ENCODE data around the gene MTFR1L.

Gene MTFR1L
- total RNA-seq: 23.5 to 28.9 (median 27.1) reads per million in 3 donors

DNA sequence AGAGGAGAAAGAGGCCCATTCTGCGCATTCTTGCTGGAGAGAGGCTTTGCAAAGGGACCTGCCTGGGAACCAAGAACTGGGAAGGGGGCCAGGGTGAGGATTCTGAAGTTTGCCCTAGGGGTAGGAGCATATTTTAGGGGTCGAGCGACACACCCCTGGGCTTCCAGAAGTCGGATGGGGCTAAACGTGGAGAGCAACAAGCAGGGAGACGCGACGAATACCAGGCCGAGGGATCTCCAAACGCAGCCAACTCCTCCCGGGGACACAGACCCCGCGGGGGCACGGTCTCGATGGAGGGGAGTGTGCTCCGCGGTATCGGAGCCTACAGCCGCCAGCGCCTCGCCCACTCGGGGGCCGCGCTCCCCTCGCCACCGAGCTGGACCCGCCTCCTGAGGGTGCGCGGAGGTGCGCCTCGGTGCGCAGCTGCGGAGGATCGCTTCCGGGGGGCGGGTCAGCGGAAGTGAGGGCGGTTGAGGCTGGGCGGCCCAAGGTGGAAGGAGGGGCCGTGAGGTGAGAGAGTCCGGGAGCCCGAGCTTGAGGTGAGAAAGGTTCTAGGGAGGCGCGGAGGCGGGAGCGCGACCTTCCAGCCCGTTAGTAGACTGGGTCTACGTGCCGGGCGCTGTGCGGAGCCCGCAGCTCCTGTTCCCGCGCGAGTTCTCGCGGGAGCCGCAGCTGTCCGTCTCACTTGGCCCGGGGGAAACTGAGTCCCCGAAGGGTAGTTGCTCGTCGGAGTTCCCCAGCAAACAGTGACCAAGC is at the start of gene MTFR1L:
TSS of gene MTFR1L (plus strand) at position 464 of the 756 bp plus-strand sequence. CDS start 3,151 bp downstream, outside the sequence.
- Histone ChIP-seq H3K27ac (ENCODE audit: insufficient read depth, low read length, poor library complexity, severe bottlenecking) (peak within 1 kb of the TSS; percentile 80), H3K4me1 (ENCODE audit: control insufficient read depth, insufficient read depth, low read length, poor library complexity, severe bottlenecking) (peaks cover 24% of the 10 kb centered on the region), H3K4me3 (ENCODE audit: insufficient read depth, low read depth, low read length, poor library complexity, severe bottlenecking) (peak within 1 kb of the TSS; percentile 78), H3K9me3 (ENCODE audit: control insufficient read depth, low read length) (no peaks in the 10 kb centered on the region), H3K27me3 (replicated peaks; ENCODE audit: control insufficient read depth, insufficient read depth, low read length, poor library complexity, severe bottlenecking) (no peaks in the 10 kb centered on the region), H3K36me3 (ENCODE audit: control insufficient read depth, insufficient read depth, low read length) (peaks cover 10% of the 10 kb centered on the region)
- peak; percentile 88 to 91 (median 89) for DNase-seq

DNA sequence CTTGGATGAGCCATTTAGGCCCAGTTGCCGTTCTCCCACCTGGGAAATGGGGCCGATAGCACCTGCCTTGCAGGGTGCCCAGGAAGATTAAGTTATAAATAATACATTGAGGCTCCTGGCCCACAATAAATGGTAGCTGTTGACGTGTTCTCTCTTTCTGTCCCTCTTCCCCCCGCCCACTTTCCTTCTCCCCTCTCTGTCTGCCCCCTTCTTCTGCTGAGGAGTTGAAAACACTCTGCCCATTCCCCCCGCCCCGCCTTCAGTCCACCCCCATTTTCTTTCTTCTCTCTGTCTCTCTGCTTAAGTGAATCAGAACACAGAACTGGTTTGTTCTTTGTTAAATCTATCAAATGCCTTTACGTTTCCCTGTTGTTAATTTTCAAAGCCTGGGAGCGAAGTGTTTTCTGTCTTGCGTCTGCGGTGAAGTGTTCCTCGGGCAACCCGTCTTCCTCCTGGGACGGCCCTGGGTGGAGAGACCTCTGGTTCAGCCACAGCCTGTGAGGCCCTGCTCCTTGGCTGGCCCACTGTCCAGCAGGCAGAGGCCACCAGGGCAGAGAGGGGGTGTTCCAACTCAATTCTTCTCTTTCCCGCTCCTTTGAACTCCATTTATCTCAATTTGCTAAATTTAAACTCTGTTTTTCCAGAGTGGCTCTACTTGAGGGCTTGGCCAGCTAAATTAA is 49.1 kb upstream of the MTFR1L start:
- Histone ChIP-seq H3K4me3 (ENCODE audit: insufficient read depth, low read depth, low read length, poor library complexity, severe bottlenecking) (no peak overlapping the region), H3K27me3 (replicated peaks; ENCODE audit: control insufficient read depth, insufficient read depth, low read length, poor library complexity, severe bottlenecking) (no peaks in the 10 kb centered on the region), H3K27ac (ENCODE audit: insufficient read depth, low read length, poor library complexity, severe bottlenecking) (peak overlapping the region; percentile 26), H3K36me3 (ENCODE audit: control insufficient read depth, insufficient read depth, low read length) (peaks cover under 1% of the 10 kb centered on the region), H3K4me1 (ENCODE audit: control insufficient read depth, insufficient read depth, low read length, poor library complexity, severe bottlenecking) (peaks cover 36% of the 10 kb centered on the region), H3K9me3 (ENCODE audit: control insufficient read depth, low read length) (no peaks in the 10 kb centered on the region)
- no peak for DNase-seq

DNA sequence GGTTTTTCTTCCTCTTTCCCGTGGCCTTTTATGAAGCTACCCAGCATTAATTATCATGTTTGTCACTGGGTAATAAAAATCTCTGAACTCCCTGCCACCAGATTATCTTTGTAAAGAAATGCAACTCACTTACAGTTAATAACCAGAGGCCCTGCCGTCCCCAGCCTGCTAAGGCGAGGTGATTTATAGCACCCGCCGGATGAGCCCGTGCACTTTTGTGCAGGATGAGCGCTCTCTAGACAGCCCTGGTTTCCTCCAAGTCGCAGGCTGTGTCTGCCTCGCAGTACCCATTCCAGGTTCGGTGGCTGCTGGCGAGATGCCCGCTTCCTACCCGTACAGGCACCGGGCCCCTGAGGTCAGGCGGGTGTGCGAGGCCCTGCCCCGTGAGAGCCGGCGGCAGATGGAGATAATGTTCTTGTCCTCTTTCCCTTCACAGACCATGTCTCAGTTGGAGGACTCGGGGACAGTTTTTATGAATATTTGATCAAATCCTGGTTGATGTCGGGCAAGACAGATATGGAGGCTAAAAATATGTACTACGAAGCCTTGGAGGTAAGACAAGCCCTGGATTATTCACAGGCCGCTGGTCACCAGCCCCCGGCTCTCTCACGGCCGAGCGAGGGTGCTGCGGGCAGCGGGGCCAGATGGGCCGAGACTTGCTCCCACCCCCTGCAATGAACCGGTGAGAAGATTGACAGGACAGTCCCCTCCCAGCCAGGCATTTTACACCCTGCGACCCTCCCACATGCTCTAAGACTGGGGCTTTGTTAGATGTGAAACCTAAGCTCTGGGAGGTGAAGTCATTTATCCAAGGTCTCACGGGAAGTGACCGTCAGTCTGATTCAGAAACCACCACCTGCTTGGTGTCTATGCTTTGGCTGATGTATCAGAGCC is 48.3 kb upstream of the MTFR1L start:
- no peaks in the 10 kb centered on the region for H3K9me3 ChIP-seq (ENCODE audit: control insufficient read depth, low read length)
- no peaks in the 10 kb centered on the region for H3K27me3 ChIP-seq (replicated peaks; ENCODE audit: control insufficient read depth, insufficient read depth, low read length, poor library complexity, severe bottlenecking)
- H3K36me3 ChIP-seq (ENCODE audit: control insufficient read depth, insufficient read depth, low read length): no peaks in the 10 kb centered on the region
- peak overlapping the region; percentile 26 for H3K27ac ChIP-seq (ENCODE audit: insufficient read depth, low read length, poor library complexity, severe bottlenecking)
- H3K4me3 ChIP-seq (ENCODE audit: insufficient read depth, low read depth, low read length, poor library complexity, severe bottlenecking): no peak overlapping the region
- no peak for DNase-seq
- H3K4me1 ChIP-seq (ENCODE audit: control insufficient read depth, insufficient read depth, low read length, poor library complexity, severe bottlenecking): peaks cover 40% of the 10 kb centered on the region

DNA sequence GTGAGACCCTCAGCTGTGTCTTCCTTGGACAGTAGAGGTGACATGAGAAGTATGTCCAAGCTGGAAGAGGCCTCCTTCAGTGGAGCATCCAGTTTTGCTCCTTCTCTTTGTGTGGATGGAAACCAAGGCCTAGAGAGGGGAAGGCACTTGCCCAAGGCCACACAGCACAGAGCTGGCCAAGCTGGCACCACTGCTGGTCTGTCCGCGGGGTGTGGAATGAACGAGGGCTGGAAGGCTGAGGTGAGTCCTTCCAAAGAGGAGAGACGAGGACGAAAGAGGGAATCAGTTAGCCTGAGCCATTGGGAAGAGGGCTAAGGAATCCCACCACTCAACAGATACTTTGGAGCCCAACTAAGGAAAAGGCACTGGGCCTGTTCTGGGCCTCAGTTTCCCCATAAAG is 47.6 kb upstream of the MTFR1L start:
- H3K4me3 ChIP-seq (ENCODE audit: insufficient read depth, low read depth, low read length, poor library complexity, severe bottlenecking): no peak overlapping the region
- peaks cover 40% of the 10 kb centered on the region for H3K4me1 ChIP-seq (ENCODE audit: control insufficient read depth, insufficient read depth, low read length, poor library complexity, severe bottlenecking)
- no peak for DNase-seq
- no peaks in the 10 kb centered on the region for H3K27me3 ChIP-seq (replicated peaks; ENCODE audit: control insufficient read depth, insufficient read depth, low read length, poor library complexity, severe bottlenecking)
- H3K9me3 ChIP-seq (ENCODE audit: control insufficient read depth, low read length): no peaks in the 10 kb centered on the region
- no peak overlapping the region for H3K27ac ChIP-seq (ENCODE audit: insufficient read depth, low read length, poor library complexity, severe bottlenecking)
- H3K36me3 ChIP-seq (ENCODE audit: control insufficient read depth, insufficient read depth, low read length): no peaks in the 10 kb centered on the region

DNA sequence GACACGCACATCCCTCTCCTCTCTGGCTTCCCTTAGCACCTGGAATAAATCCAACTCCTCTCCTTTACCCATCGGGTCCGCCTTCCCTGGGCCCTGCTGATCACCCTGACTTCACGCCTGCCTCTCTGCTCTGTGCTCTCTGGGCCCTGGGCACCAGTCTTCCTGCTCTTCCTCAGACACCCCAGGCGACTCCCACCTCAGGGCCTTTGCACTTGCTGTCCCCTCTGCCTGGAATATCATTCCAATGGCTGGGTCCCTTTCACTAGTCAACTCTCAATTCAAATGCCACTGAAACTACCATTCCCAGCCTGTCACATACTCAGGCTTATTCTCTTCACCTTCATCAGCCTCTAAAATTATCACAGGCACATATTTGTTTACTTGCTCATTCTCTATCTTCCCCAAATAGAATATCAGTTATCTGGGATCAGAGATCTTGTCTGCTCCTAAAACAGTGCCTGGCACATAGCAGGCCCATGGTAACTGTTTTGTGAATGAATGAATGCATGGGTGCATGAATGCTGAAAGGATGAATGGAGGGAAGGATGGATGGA is 47.0 kb upstream of the MTFR1L start:
- Histone ChIP-seq H3K4me1 (ENCODE audit: control insufficient read depth, insufficient read depth, low read length, poor library complexity, severe bottlenecking) (peaks cover 40% of the 10 kb centered on the region), H3K27ac (ENCODE audit: insufficient read depth, low read length, poor library complexity, severe bottlenecking) (no peak overlapping the region), H3K4me3 (ENCODE audit: insufficient read depth, low read depth, low read length, poor library complexity, severe bottlenecking) (no peak overlapping the region), H3K27me3 (replicated peaks; ENCODE audit: control insufficient read depth, insufficient read depth, low read length, poor library complexity, severe bottlenecking) (no peaks in the 10 kb centered on the region), H3K9me3 (ENCODE audit: control insufficient read depth, low read length) (no peaks in the 10 kb centered on the region), H3K36me3 (ENCODE audit: control insufficient read depth, insufficient read depth, low read length) (no peaks in the 10 kb centered on the region)
- DNase-seq: no peak

DNA sequence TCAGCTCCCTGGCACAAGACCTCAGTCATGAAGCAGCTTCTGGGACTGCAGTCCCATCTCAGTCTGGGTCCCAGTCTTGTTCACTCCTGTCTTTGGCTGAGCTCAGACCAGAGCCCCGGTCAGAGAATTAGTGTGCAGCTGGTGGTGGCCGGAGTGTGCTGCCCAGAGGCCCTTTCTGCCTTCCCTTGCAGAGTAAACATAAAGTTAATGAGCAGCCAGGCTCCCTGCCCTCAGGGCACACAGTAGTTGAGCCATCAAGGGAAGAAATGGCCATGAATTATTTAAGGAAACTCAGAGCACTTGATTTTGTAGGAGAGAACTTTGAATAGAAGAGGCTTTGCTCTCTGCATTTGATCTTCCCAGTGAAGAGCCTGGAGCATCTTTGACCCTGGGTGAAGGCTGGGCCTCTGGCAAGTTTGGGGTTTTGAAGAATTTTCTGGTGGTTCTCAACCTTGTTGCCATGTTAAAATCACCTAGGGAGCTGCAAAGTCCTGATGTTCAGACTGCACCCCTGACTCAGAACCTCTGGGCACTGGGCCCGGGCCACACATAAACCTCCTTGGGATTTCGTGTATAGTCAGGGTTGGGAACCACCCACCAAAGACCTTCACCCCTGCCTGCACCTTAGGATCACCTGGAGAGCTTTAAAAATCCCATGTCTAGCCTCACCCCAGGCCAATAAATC is 46.2 kb upstream of the MTFR1L start:
- peak overlapping the region; percentile 74 for H3K27ac ChIP-seq (ENCODE audit: insufficient read depth, low read length, poor library complexity, severe bottlenecking)
- H3K4me1 ChIP-seq (ENCODE audit: control insufficient read depth, insufficient read depth, low read length, poor library complexity, severe bottlenecking): peaks cover 43% of the 10 kb centered on the region
- no peaks in the 10 kb centered on the region for H3K9me3 ChIP-seq (ENCODE audit: control insufficient read depth, low read length)
- no peak overlapping the region for H3K4me3 ChIP-seq (ENCODE audit: insufficient read depth, low read depth, low read length, poor library complexity, severe bottlenecking)
- no peaks in the 10 kb centered on the region for H3K27me3 ChIP-seq (replicated peaks; ENCODE audit: control insufficient read depth, insufficient read depth, low read length, poor library complexity, severe bottlenecking)
- DNase-seq: no peak
- H3K36me3 ChIP-seq (ENCODE audit: control insufficient read depth, insufficient read depth, low read length): peaks cover 8% of the 10 kb centered on the region

DNA sequence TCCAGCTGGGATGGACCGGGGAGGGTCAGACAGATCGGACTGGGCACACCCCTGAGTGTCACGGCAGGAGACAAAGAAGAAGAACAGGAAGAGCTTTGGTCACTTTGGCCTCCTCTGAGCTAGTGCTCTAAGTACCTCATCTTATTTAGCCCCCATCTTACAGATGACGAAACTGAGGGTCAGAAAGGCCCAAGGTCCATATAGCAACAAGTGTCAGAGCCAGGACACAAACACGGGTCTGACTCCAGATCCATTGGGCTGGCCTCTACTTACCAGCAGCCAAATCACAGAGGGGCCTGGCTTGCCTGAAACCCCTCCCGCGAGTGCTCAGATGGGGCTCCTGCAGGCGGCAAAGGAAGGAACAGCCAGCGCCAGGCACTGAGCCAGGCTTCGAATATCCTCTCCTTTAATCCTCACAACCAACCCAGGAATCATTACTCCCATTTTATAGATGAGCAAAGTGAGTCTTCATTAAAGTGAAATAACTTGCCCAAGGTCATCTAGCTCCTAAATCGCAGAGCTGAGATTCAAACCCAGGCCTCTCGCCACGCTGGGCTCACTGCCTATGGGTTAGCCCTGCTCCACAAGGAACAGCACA is 45.4 kb upstream of the MTFR1L start:
- H3K4me1 ChIP-seq (ENCODE audit: control insufficient read depth, insufficient read depth, low read length, poor library complexity, severe bottlenecking): peaks cover 43% of the 10 kb centered on the region
- peak overlapping the region; percentile 74 for H3K27ac ChIP-seq (ENCODE audit: insufficient read depth, low read length, poor library complexity, severe bottlenecking)

DNA sequence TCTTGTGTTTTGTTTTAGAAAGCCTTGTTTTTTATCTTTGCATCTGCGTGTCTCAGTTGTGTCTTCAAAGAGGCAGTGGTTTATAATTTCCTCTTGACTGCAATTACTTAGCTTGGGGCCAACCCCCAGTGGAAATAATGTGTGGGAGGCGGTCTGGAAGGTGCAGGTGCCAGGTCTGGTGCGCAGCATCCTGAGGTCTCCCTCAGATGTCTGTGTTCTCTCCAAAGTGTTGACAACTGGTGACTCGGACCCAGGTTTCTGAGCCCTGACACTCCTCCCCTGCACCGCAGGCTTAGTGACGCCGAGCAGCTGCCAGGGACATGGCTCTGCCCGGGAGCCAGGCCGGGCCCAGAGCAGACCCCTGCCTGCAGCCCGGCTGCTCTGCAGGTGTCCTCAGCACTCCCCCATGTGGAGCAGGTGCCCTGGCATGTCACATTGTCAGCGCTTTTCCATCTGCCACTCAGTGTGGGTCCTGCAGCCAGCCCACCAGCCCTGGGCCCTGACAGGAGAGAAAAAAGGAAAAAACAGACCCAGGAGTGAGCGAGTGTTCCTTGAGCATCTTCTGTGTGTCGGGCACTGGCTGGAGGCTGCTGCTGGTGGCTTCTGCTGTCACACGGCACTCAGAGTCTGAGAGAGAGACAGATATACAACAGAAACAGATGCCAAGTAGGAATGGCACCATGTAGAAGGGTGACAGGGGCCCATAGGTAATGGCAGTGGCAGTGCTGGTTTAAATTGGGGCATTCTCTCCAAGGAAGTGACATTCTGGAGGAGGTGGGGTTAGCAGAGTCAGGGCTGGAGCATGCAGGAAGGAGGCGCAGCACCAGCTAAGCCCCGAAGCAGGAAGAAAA is 44.6 kb upstream of the MTFR1L start:
- DNase-seq: peak; percentile 67 to 80 (median 69)

More for the DNA sequence above, 45.4 kb upstream of the MTFR1L start:
- no peaks in the 10 kb centered on the region for H3K27me3 ChIP-seq (replicated peaks; ENCODE audit: control insufficient read depth, insufficient read depth, low read length, poor library complexity, severe bottlenecking)
- no peaks in the 10 kb centered on the region for H3K9me3 ChIP-seq (ENCODE audit: control insufficient read depth, low read length)
- DNase-seq: peak in 1 of 3 donors; percentile 8
- H3K36me3 ChIP-seq (ENCODE audit: control insufficient read depth, insufficient read depth, low read length): peaks cover 11% of the 10 kb centered on the region
- no peak overlapping the region for H3K4me3 ChIP-seq (ENCODE audit: insufficient read depth, low read depth, low read length, poor library complexity, severe bottlenecking)

More for the DNA sequence above, 44.6 kb upstream of the MTFR1L start:
- Histone ChIP-seq H3K4me1 (ENCODE audit: control insufficient read depth, insufficient read depth, low read length, poor library complexity, severe bottlenecking) (peaks cover 43% of the 10 kb centered on the region), H3K27ac (ENCODE audit: insufficient read depth, low read length, poor library complexity, severe bottlenecking) (peak overlapping the region; percentile 73), H3K27me3 (replicated peaks; ENCODE audit: control insufficient read depth, insufficient read depth, low read length, poor library complexity, severe bottlenecking) (no peaks in the 10 kb centered on the region), H3K36me3 (ENCODE audit: control insufficient read depth, insufficient read depth, low read length) (peaks cover 17% of the 10 kb centered on the region), H3K9me3 (ENCODE audit: control insufficient read depth, low read length) (no peaks in the 10 kb centered on the region), H3K4me3 (ENCODE audit: insufficient read depth, low read depth, low read length, poor library complexity, severe bottlenecking) (peak overlapping the region; percentile 29)

All from effector memory CD4-positive, alpha-beta T cell (primary cell).